HG02885 (cell line): ENCODE measurements around the gene ADGRL1.
"Not testable (repeated sequence)": the region's sequence is repeated elsewhere in the genome, so short reads cannot be mapped to it uniquely, and the experiment has no call there.

ENCODE experiments used
- ATAC-seq: cut with Tn5 transposase; IDR thresholded peaks from one replicate; pipeline ENCODE4 v1.9.1; 2021; ENCODE audit warnings: mild to moderate bottlenecking; ENCODE audit not compliant: unreplicated experiment, poor library complexity

ADGRL1 gene

DNA sequence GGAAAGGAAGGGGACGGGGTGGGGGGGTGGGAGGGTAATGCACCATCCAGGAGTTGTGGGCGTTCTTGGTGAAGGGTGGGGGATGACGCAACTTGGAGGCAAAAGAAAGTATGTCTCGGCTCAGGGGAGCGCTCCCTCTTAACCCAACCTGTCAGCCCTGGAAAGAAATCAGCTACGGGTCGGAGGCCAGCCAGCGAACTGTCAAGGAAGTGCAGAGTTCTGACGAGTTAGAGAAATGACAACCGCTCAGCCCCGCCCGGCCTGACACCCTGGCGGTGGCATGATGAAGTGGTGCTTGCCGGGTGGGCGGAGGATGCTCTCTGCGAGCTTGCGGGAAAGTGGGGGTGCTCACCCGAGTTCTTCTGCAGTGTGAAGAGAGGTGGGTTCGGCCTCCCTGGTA lies 15.4 kb upstream of the ADGRL1 start:
- ATAC-seq, result peak; percentile 40

DNA sequence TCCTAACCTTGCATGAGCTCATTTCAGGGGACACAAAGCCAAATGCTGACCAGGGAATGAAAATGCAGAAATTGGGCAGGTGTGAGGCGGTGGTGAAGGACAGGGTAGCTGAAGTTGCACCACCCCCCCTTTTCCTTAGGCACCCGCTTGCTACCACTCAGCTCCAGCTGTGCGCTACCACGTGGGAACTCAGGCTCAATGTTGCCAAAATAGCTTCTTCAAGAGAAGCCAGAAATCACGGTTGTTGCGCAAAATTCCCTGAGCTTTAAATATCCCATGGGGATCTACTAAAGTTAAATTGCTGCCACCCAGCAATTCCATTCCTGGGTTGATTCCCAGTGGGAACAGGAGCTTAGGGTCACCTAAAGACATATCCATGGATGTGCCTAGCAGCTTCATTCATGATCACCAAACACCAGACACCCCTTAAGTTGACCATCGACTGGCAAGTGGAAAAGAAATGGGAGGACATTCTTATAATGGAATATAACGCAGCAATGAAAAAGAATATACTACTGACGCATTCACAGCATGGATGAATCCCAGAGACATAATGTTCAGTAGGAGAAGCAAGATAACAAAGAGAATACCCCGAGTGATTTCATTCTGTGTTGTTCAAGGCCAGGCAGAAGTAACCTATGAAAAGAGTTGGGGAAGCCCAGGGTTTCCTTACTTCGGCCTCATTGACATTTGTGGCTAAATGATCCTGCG lies 12.8 kb upstream of the ADGRL1 start:
- ATAC-seq, result no peak

GRCh38 chr19:14217886-14218285 lies 11.9 kb upstream of the ADGRL1 start:
- ATAC-seq, result not testable (repeated sequence)

GRCh38 chr19:14214580-14214979 lies 8.6 kb upstream of the ADGRL1 start:
- ATAC-seq, result no peak

DNA sequence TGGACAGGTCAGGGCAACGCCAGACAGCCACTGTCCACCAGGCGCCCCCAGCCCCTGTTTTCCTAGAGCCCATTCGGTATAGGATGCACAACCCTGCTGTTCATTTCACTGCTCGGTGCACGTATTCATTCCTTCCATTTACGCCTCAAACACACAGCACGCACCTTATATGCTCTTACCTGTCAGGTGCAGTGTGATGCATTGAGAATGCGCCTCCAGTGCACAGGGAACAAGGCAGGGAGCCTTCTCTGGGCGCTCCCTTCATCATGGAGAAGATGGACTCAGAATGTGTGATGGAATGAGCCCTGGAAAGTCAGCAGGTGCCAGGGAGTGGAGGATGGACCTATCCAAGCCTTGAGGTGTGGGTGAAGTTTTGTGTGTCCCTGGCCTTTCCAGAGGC lies 4.2 kb upstream of the ADGRL1 start:
- not testable (repeated sequence) for ATAC-seq

DNA sequence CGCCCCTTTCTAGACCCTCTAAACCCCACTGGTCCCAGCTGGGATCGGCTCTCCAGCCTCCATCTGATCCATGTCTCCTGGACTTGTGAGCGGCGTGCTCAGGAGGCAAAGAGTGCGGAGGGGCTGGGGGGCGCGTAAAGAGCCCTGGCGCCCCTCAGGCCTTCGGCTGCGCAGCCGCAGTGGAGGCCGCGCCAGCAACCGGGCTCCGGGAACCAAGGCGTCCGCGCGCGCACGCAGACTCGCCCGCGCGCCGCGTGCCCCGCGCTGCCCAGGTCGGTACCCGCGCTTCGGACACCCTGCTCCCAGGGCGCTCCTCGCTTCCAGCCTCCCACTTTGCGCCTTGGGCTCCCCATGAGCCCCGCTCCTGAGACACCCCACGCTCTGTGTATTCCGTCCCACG lies 3.4 kb upstream of the ADGRL1 start:
- not testable (repeated sequence) for ATAC-seq

DNA sequence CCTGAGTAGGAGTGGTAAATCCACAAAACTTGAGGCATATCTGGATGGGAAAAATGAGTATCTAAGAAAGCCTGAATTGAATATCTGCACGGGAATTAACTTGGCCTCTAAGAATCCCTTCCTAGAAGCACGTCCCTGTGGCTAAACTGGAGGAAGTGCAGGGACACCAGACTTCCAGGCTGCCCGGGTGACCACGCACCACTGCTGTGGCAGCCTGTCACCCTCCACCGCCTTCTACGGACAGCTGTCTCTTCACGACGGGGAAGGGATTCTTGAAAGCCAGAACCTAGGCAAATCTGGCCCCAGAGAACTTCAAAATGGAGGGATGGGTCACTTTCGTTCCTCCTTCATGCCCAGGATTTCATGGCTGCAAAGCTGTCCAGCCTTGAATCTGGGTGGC lies 2.5 kb upstream of the ADGRL1 start:
- not testable (repeated sequence) for ATAC-seq

- ATAC-seq, result not testable (repeated sequence)
Observed at GRCh38 chr19:14207796-14208195, 1.8 kb upstream of the ADGRL1 start.

- not testable (repeated sequence) for ATAC-seq
Observed at GRCh38 chr19:14206737-14207726, 1.1 kb upstream of the ADGRL1 start.

DNA sequence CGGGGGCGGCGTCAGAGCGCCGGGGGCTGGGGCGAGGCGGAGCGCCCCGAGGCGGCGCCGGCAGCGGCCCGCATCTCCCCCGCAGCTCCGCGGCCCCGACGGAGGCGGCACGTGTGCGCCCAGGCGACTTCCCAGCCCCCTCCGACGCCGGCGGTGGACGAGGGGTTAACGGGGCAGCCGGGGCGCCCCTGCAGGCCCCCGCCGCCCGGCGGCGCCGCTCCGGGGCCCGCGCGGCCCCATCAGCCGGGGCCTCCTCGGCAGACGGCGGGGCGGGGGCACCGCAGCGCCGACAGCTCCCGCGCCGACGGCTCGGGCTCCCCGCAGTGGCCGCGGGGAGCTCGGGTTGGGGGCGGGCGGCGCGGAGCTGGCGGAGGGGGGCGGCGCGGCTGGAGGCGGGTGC lies 339 bp upstream of the ADGRL1 start:
- not testable (repeated sequence) for ATAC-seq

GRCh38 chr19:14204676-14205451 lies 1.1 kb downstream of the ADGRL1 start:
- not testable (repeated sequence) for ATAC-seq

- ATAC-seq, result not testable (repeated sequence)
Observed at GRCh38 chr19:14204219-14204618, 1.8 kb downstream of the ADGRL1 start.

DNA sequence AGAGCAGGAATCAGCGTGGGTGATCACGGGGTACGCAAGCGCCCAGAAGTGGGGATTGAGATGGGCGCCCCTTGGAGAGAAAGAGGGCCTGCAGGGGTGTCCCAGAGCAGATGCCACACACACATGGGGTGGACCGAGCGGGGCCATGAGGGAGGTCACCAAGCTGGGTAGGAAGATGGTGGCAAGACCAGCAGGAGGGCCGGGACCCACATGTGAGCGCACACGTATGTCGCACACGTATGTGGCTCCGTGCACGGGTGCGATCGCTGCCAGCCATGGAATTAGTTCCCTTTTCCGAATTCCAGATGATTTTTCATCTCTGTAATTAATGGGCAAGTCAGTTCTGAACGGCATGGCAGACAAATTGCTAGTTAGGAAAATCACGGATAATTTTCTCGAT lies 2.2 kb downstream of the ADGRL1 start:
- ATAC-seq, result not testable (repeated sequence)

GRCh38 chr19:14203177-14203576 lies 2.8 kb downstream of the ADGRL1 start:
- no peak for ATAC-seq

DNA sequence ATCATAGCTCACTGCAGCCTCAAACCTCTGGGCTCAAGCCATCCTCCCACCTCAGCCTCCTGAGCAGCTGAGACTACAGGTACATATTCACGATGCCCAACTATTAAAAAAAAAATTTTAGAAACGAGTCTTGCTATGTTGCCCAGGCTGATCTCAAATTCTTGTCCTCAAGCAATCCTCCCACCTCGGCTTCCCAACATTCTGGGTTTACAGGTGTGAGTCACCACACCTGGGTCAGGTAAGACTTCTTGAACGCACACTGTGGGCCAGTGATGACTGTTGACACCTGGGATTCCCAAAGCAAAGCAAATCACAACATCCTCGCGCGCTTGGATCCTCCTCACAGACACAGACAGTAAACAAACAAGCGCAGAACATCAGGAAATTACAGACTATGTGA lies 4.5 kb downstream of the ADGRL1 start:
- not testable (repeated sequence) for ATAC-seq

GRCh38 chr19:14200147-14200841 lies 5.7 kb downstream of the ADGRL1 start:
- not testable (repeated sequence) for ATAC-seq

DNA sequence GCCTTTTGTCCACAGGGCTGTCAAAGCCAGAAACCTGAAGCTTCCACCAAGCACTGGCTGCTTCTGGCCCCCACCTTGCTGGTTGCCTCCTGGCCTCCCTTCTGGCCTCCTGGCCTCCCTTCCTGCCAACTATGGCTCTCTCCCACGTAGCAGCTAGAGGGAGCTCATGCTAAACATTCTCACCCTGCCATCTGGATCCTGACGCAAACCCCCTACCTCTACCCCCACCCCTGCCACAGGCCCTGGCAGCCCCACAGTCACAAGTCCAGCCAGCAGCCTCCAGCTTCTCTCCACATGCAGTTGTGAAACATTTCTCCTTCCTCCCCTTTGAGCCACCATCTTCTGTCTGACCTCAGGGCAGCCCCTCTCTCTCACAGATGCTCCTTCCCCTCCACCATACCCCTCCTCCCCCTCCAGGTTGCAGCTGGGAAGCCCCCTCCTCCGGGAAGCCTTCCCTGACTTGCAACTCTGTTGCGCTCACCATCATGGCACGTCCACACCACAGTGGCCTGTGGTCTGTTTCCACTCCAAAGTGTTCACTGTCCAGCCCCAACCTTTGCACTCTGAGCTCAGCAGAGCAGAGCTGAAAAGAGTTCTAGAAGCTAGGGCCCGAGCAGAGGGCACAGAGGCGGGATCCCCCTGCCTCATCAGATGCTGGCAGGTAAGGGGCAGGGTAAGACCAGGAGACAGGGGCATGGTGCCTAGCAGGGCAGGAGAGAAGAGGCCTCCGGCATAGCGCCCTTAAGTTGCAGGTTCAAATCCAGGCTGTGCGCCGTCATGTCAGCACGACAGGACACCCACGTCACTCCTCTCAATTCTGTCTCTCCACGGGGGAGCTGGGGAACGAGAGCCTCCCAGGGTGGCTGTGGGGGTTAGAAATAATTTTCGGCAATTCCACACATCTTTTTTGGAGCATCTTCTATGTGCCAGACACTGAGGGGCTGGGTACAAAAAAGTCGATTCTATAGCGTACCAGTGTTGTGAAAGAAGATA lies 7.3 kb downstream of the ADGRL1 start:
- no peak for ATAC-seq

- ATAC-seq, result no peak
Observed at GRCh38 chr19:14197882-14198281, 8.1 kb downstream of the ADGRL1 start.

GRCh38 chr19:14197288-14197687 lies 8.7 kb downstream of the ADGRL1 start:
- ATAC-seq, result not testable (repeated sequence)
